Occipital lobe (tissue), 2 donors: ENCODE data around the gene CADPS. TPM values are rescaled to one million over a fixed set of nuclear protein-coding genes. Genes with fewer than 3 reads are reported as not detected.
A peak's percentile ranks its signal among the peaks of the same experiment; 100 is the strongest.

Experiments
- DNase-seq: peaks from one replicate; lab custom pipeline; 2025; lab: John Stamatoyannopoulos, UW
- total RNA-seq: library from RNA; depleted of rRNA; stranded (reverse); fragments of >200 nt; gene quantifications from one replicate; pipeline ENCODE4 v1.2.3, GENCODE V29; 2014

CADPS gene
- total RNA-seq, 1 donor from 2014 or later: 206 TPM

DNA sequence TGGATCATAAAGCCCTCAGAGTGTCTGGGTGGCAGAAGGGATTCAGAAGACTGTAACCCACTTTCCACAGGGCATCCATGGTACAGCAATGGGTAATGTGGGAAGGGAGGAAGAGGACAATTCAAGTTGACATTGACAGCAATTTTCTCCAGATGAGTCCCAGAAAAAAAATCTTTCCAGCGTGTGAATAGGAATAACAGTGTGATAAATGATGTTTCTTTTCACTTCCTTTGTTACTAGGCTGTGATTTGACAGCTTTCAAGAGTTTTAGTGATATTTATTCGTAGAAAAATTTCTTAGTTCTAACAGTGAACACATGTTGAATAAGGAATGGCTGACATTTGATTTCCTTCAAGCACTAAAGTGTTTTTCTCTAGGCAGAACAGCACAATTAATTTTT lies 186.4 kb downstream of the CADPS start:
- no peak for DNase-seq

DNA sequence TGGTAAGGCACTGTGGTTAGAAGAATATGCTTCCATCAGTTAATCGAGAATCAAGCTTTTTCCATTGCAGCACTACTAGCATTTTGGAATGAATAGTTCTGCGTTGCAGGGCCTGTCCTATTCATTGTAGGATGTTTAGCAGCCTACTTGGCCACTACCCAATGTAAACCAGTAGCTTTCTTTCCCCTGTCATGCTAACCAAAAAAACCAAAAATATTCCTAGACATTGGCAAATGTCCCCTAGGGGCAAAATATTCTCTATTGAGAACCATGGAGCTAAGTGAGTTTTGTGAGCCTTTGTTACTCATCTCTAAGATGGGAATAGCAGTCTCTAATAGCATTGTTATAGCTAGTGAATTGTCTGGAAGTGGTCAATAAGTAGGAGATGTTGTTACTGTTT lies 187.2 kb downstream of the CADPS start:
- no peak for DNase-seq

DNA sequence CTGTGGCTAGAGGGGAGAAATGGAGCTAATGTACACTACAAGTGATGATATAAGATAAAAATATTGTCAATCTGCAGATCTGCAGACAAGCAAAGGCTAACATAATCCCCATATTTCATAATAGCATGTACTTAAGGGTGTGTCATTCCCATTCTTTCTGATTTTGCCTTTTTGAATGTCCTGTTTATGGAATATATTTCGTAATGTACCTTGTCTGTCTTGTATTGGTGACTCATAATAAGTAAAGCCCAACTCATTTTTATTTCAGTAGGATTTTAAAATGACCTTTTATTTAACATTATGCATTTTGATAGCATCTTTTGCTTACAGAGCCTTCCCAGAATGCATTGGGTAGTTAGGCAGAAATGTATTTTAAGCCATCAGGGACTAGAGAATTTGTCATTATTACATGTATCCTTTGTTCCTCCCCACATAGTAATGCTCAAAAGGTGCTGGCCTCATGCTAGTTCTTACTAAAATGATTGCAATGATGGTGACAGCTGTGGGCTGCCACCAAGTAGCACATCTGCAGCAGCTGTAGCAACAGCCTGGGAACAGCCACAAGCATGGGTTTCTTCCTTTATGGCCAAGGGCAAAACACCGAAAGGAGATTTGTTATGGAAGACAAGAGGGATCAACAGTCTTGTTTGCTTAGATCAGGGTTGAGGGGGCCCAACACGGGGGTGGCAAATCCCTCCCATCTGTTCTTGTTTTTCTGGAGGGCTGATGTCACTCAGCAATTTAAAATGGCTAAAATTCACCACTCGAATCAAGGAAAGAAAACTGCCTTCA lies 188.5 kb downstream of the CADPS start:
- no peak for DNase-seq

- no peak for DNase-seq
Observed at GRCh38 chr3:62682826-62683225, 192.4 kb downstream of the CADPS start.

GRCh38 chr3:62679988-62680387 lies 195.2 kb downstream of the CADPS start:
- no peak for DNase-seq

DNA sequence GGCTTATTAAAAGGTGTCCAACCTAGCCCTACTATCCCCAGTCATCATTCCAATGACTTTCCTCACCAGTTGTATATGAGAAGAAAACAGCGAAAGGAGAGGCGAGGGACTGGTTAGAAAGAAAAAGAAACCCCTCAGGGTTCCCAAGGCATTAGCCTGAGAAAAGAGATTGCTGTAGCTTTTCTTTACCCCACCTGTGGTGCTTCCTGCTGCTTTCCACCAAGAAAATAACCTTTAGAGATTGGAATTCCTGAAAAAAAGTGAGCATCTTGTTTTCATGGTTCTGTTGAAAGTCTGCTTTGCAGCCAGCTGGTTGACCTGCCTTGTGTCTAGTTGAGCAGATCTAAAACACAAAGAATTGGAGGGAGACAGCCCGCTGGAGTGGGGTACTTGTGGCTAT lies 196.4 kb downstream of the CADPS start:
- no peak for DNase-seq

- no peak for DNase-seq
Observed at GRCh38 chr3:62677926-62678325, 197.3 kb downstream of the CADPS start.

DNA sequence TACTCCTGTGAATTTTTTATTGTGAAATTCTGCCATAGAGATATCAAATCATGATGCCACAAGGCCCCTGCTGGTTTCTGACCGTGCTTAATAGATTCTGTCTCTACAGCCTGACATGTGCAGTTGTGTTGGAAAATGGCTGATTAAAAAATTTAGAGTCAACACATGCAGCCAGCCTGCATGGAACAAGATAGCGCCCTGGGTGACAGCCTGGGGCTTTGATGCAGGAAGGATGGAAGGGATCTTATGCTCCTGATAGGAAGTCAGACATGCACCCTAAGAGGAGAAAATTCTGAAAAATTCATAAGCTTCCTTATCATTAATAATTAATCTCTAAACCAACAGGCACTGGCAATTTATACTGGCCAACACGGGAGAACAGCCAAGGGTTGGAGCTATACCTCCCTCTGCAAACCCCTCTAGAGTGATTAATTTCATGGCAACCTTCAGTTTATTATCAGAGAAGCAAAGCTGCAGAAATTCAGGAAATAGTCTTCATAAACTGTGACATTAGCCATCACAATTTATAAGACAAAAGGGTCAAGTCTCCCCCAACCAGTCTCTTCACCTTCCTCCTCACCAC lies 198.4 kb downstream of the CADPS start:
- DNase-seq: no peak

GRCh38 chr3:62675492-62675891 lies 199.7 kb downstream of the CADPS start:
- DNase-seq: no peak

GRCh38 chr3:62672988-62673313 lies 202.3 kb downstream of the CADPS start:
- no peak for DNase-seq

DNA sequence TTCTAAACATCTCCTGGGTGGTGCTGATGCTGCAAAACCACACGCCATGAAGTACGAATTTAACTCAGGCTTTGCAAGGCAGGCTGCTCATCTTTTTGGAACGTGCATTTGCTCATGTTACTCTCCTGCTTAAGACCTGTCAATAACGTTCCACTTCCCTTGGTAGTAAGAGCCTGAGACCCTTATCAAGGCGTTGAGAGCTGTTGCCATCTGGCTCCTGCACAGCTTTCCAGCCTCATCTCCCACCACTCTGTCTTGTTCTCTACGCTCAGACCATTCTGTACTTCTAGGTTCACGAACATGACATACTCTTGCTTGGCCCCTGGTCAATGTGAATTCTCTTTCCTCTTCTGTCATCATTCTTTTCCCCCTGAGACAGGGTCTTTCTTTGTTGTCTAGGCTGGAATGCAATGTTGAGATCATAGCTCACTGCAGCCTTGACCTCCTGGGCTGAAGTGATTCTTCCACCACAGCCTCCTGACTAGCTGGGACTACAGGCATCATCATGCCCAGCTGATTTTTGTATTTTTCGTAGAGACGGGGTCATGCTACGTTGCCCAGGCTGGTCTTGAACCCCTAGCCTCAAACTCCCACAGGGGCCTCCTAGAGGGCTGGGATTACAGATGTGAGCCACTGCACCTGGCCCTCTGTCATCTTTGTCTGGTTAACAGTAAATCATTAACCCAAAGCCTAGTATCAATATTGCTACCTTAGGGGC lies 202.8 kb downstream of the CADPS start:
- no peak for DNase-seq

DNA sequence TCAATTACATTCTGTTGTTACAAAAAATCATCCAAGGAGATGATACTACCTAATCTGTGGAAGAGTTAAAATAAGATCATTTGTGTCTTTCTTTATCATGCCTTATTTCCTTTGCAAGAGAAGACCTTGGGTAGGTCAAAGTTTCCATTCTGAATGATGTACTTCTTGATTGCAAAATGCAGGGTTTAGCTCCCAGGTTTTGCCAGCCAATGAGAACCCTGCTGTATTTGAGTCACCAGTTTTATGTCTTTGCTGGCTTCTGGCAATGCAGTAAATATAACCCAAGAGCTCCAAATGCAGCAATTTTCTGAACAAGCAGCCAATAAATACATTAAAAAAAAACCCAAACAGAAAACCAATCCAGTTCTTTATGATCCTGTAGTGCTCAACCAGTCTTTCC lies 204.9 kb downstream of the CADPS start:
- DNase-seq: peak; percentile 8

DNA sequence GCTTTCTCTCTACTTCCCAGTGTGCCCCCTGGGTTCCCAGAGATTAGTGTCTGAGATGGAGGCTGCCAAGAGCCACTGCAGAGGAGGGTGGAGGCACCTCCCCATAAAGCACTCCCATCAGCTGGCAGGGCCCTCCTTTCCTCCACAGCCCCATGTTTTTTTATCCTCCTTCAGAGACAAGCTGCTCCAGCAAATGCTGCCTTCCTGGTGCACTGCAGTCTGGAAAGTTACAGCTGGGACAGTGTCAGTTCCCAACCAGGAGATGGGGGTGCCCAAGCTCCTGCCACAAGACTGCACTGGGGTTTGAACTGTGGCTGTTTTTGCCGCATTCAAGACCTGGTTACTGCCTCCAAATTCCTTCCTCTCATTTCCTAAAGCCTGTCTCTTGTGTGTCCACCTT lies 206.1 kb downstream of the CADPS start:
- DNase-seq: no peak

DNA sequence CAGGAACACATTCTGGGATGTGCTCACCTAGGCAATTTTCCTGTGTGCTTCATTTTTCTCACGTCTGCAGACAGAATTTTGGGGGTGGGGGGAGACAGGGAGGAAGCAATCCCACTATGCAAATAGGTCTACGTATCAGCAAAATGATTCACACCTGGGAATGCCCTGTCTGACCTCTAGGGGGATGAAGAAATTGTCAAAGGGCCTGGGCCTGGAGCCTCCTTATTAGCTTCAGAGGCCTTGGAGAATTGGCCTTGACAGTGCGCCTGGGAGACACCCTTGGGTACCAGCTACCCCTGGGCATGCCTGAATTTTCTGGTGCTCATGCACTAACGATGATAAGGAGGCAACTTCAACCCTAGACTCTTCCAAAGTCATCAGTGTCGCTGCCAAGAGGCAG lies 207.5 kb downstream of the CADPS start:
- DNase-seq: no peak

DNA sequence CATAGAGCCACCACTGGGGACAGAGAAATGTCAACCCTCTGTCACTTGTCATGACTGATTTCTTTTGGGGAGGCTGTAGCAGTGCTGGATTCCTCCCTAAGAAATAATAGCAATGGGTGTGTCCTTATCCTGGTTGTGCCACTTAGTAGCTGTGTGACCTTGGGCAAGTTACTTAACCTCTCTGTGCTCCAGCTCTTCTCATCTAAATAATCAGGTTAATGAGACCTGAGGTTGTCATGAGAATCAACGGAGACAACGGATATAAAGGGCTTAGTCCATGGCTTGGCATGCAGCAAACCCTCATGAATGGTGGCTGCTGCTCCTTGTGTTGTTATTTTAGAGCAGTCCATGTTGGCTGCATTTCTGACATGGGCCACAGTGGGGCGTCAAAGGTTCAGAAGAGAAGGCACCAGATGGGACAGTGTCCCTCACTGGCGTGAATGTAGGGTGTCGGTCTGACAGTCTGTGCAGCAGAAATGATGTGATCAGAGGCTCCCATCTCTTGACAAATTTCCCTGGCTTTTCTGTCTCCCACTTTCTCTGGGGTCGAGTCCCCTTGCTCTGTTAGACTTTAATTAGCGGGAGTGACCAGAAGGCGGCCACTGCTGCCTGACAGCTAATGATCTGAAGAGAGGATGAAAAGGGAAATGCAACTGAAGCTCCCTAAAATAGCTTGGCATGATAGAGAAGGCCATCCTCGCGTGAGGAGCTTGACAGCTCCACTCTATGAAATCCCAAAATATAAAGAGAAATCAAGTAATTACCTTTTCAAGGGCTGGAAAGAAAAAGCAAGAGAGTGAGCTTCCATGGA lies 209.4 kb downstream of the CADPS start:
- peak; percentile 47 for DNase-seq

GRCh38 chr3:62662677-62663076 lies 212.5 kb downstream of the CADPS start:
- no peak for DNase-seq

- DNase-seq: no peak
Observed at GRCh38 chr3:62659660-62660059, 215.6 kb downstream of the CADPS start.

DNA sequence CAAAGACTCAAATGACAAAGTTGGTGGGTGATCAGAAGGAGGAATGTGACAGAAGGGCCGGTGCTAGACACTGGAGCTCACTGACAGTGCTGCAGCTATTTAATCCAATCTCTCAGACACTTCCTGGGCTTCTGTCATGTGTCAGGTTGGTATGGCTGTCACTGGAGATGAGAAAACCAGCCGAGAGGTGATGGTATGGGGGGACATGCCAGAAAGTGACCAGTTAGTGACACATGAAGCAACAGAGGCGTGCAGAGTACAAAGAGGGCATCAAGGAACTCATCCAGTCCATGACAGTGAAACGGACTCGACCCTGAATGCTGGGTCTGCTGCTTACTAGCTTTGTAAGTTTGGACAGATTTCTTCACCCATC lies 219.5 kb downstream of the CADPS start:
- no peak for DNase-seq

- DNase-seq: no peak
Observed at GRCh38 chr3:62655056-62655690, 220.0 kb downstream of the CADPS start.

GRCh38 chr3:62653796-62654195 lies 221.4 kb downstream of the CADPS start:
- no peak for DNase-seq

DNA sequence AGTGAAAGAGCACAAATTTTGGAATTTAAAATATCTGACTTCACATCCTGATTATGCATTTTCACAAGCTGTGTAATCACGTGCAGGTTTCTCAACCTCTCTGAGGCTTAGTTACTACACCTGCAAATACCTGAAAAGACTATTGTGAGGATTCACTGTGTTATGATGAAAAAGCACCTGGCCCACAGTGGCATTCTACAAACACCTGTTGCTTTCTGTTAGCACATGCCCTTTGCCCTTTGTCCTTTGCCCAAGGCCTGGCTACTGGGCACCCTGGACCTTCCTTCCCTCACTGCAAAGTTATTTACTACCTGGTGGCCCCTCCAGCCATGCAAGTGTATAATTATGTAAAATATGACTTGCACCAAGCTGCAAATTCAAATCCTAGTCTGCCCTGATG lies 227.5 kb downstream of the CADPS start:
- DNase-seq: no peak

- DNase-seq: no peak
Observed at GRCh38 chr3:62644493-62644892, 230.7 kb downstream of the CADPS start.
